ENCODE measurements around the gene C2CD2.

The C2CD2 gene

GRCh38 chr21:41868062-41868710 is 85.6 kb downstream of the C2CD2 start:
- DNase-seq (ENCODE audit: low spot score): no peak
- no peak for FAIRE-seq

- DNase-seq (ENCODE audit: low spot score) (no peak), FAIRE-seq (no peak)
Measured at GRCh38 chr21:41867313-41867712, 86.5 kb downstream of the C2CD2 start.

DNA sequence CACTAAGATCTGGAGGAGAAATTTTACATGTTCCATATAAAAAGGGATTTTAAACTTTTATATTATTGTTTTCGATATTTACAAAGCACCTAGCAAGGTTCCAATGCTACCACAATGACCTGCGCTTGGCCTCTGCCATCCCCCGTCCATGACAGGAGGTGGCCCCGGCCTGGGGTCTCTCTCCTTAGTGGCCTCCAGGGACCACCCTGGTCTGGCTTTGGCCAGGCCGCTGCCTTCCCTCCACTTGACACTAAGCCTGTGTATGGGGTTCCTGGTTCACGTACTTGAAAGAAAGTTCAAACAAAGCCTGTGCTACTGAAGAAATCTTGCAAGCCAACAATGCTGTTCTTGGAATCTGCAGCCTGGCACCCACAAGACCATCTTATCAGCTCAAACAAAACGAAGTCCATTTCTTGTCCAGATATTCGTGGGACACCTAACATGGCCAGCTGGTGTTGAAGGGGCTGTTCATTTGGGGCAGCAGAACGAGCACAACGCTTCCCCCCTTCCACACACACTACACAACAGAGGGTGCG is 87.5 kb downstream of the C2CD2 start:
- FAIRE-seq: no peak

GRCh38 chr21:41865002-41865777 is 88.6 kb downstream of the C2CD2 start:
- DNase-seq (ENCODE audit: low spot score) (no peak), FAIRE-seq (no peak)

More for the DNA sequence above, 87.5 kb downstream of the C2CD2 start:
- DNase-seq (ENCODE audit: low spot score): no peak

GRCh38 chr21:41864311-41865001 is 89.4 kb downstream of the C2CD2 start:
- DNase-seq (ENCODE audit: low spot score) (no peak), FAIRE-seq (no peak)

DNA sequence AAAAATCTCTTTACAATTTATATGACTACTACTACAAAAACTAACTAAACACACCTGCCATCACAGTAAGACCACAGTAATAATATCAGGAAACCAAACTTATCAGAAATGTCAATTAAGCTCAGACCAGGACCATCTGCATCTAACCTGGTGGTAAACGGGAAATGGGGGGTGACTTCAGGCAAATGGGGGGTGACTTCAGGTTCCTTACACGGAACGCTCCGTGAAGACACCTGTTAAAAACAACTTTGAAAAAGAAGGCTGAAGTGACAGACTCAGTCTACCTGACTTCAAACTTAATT is 90.4 kb downstream of the C2CD2 start:
- DNase-seq (ENCODE audit: low spot score) (no peak), FAIRE-seq (no peak)

GRCh38 chr21:41861987-41862386 is 91.8 kb downstream of the C2CD2 start:
- FAIRE-seq (no peak), DNase-seq (ENCODE audit: low spot score) (no peak)

- DNase-seq (ENCODE audit: low spot score) (no peak), FAIRE-seq (no peak)
Measured at GRCh38 chr21:41861255-41861654, 92.6 kb downstream of the C2CD2 start.

- DNase-seq (ENCODE audit: low spot score): no peak
- no peak for FAIRE-seq
Measured at GRCh38 chr21:41859297-41859980, 94.4 kb downstream of the C2CD2 start.

DNA sequence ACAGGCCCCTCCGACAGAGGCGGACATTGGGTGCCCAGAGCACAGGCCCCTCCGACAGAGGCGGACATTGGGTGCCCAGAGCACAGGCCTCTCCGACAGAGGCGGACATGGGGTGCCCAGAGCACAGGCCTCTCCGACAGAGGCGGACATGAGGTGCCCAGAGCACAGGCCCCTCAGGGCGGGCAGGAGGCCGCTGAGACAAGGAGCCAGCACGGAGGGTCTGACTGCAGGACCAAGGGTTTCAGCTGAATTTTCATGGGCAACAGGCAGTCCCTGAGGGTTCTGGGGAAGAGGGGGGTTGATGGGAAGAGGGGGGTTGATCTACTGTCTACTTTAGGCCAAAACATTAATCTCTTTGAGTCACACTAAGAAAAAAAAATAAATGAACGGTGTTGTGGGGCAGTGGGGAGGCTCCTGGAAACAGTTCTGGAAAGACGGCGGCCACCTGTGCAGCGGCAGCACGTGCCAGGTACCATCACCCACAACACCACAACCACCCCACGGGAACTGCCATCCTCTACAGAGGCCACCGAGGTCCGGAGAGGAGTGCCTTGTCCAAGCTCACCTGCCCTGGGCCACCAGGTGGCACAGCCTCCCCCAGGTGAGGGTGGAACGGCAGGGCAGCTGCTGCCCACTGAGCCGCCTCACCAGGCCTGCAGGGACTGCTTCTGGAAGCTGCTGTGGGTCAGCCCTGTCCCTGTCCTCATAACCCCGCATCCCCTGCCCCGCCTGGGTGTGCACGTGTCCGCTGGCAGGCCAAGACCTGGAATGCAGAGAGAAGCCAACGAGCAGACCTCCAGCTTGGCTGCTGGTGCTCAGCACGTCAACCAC is 95.1 kb downstream of the C2CD2 start:
- FAIRE-seq (no peak), DNase-seq (ENCODE audit: low spot score) (no peak)

- DNase-seq (ENCODE audit: low spot score) (no peak), FAIRE-seq (no peak)
Measured at GRCh38 chr21:41857771-41858300, 96.0 kb downstream of the C2CD2 start.

DNA sequence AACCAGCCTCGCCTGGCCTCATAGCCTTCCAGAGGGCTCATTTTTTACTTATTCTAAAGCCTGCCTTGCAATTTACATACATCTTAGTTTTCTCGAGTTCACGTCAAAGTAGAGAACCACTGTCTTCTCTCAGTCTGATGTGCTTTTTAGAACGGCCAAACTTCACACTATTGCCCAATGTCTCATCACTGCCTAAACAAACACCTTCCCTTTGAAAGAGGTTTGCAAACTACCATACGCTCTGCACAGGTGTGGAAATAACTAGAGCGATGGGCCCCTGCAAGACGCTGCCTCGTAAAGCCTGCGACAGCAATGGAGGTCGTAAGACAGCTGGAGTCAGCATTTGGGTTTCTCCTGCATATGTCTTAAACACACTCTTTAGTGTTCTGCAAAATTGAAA is 97.2 kb downstream of the C2CD2 start:
- FAIRE-seq: no peak
- DNase-seq (ENCODE audit: low spot score): no peak

DNA sequence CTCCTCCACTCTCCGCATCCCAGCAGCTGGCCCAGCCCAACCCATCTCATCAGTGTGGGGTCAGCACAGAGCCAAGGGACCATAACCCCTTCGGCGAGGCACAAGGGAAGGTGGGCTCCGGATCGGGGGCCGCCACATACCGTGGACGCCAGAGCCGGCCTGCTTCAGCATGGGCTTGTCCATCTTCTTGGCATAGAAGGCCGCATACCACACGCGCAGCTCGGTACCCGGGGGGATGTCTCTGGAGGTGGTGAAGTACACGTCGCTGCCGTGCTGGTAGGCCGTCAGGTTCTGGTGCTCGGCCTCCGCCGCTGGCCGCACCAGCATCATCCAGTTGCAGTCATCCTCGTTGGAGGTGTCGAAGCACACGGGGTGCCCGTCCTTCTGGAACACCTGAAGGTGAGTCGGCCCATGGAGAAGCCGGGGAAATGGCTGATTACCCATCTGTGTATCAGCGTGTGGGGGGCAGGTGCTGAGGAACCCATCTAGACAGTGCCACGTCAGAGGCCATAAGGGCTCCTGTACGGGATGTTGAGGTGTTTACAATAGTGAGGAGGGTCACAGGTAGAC is 99.3 kb downstream of the C2CD2 start:
- DNase-seq (ENCODE audit: low spot score): no peak
- no peak for FAIRE-seq

DNA sequence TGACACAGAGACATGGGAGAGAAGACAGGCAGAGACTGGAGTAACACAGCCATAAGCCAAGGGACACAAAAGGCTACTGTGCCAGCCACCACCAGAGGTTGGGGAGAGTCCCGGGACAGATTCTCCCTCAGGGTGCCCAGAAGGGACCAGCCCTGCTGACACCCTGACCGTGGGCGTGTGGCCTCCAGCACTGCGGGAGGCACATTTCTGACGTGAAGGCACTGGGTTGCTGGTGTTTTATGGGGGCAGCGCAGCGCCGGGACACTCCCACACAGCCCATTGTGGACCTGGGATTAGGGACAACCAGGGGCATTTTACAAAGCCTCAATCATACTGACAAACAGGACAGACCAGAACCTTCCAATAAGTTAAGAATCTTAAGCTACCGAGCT is 100.9 kb downstream of the C2CD2 start:
- no peak for FAIRE-seq
- DNase-seq (ENCODE audit: low spot score): no peak

DNA sequence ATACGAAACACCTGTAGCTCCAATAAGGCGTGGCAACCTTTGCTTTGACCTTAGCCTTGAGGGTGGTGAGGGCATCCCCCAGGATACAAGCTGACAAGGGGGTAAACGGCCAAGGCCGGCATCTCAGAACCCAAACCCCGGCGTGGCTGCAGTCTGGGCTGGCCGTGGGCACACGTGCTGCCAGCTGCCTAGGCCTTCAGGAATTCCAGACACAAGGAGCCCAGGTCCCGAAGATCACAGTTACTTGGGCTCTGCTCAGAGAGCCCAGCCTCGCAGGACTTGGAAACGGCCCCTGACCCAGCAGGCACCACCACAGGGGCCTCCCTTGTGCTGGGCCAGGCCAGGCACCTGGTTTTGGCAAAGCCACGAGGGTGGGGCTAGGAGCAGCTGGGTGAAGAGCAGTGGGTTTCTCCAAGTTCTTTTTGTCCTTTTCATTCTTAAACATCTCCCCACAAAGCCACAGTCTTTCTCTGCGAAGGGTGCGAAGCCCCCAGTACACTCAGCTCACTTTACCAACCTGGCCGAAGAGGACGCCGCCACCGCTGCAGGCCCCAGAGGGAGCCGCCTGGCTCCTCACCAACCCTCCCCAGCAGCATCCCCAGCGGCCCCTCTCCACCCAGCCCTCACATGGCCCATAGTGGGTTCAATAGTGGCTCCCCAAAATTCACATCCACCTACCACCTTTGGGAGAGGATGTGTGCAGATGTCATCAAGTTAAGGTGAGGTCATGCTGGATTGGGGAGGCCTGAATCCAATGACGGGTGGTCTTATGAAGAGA is 101.5 kb downstream of the C2CD2 start:
- DNase-seq (ENCODE audit: low spot score): no peak
- no peak for FAIRE-seq

- no peak for FAIRE-seq
Measured at GRCh38 chr21:41851090-41851790, 102.6 kb downstream of the C2CD2 start.

GRCh38 chr21:41850085-41850484 is 103.7 kb downstream of the C2CD2 start:
- DNase-seq (ENCODE audit: low spot score): no peak
- no peak for FAIRE-seq

More at GRCh38 chr21:41851090-41851790, 102.6 kb downstream of the C2CD2 start:
- DNase-seq (ENCODE audit: low spot score): no peak

- DNase-seq (ENCODE audit: low spot score) (no peak), FAIRE-seq (no peak)
Measured at GRCh38 chr21:41848958-41849580, 104.7 kb downstream of the C2CD2 start.
